ENCODE results near the gene ZBTB11. TPM values are rescaled to one million over a fixed set of nuclear protein-coding genes. Genes with fewer than 3 reads are reported as not detected.

Gene ZBTB11
- total and polyA plus RNA-seq, 9 of the 15 experiments (the other 6 are each of a cell fraction or from before 2014, with no cell fraction given) = 6.2 to 31.9 (median 21.4) TPM

DNA sequence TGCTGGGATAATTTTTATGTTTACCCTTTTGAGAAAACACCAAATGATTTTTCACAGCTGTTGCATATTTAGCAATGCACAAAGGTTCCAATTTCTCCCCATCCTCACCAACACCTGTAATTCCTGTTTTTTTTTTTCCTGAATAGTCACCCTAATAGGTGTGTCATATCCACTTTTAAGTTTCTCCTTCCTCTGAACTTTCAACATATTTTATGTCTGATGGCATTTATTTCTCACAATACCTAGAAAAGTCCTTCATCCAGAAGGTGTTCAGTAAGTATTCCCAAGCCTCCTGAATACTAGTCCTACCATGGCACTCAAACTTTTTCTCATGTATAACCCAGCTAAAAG, 8.1 kb upstream of the ZBTB11 start:
- in situ Hi-C loops (cut with MboI) = loop anchor here (10.0 kb wide), 1 partner anchor 110 kb away; the partner anchor contains the start of gene PCNP
- H3K4me3 ChIP-seq = peak overlapping the region; percentile 86
- no peak for FAIRE-seq
- peak overlapping the region; percentile 98 for H3K27ac ChIP-seq (ENCODE audit: extremely low read depth, low read depth, low read length)
- peak overlapping the region; percentile 99 for H3K4me2 ChIP-seq (ENCODE audit: insufficient read depth, low read length)
- peaks cover 7% of the 10 kb centered on the region; the same call in 1 of the 2 replicates for H4K20me1 ChIP-seq (replicated peaks; ENCODE audit: control insufficient read depth, insufficient read depth, low read length)
- no peak for DNase-seq (ENCODE audit: extremely low read depth in 1 of 4, low spot score in 3 of 4)
- H3K79me2 ChIP-seq (ENCODE audit: control insufficient read depth, insufficient read depth, low read length) = peaks cover 73% of the 10 kb centered on the region
- H2AFZ ChIP-seq (ENCODE audit: low read depth, low read length) = no peak overlapping the region
- no peaks in the 10 kb centered on the region for H3K9me3 ChIP-seq (replicated peaks; ENCODE audit: control insufficient read depth, insufficient read depth, low read depth, low read length)
- peaks cover 0 to 3% of the 10 kb centered on the region in 2 experiments; a peak in 3 of 5 replicates for H3K4me1 ChIP-seq (replicated peaks in 1 of 2; ENCODE audit: control insufficient read depth in 2 of 2, insufficient read depth in 2 of 2, low read length in 2 of 2)
- H3K9me1 ChIP-seq (ENCODE audit: control insufficient read depth, insufficient read depth, low read length) = no peaks in the 10 kb centered on the region
- TF ChIP-seq, protein P1, sequence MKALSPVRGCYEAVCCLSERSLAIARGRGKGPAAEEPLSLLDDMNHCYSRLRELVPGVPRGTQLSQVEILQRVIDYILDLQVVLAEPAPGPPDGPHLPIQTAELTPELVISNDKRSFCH (CRISPR knock-in tag; IDR thresholded peaks at IDR 0.05) = no peak
- TF ChIP-seq, protein P1 (tag; IDR thresholded peaks at IDR 0.05) = no peak
- TF ChIP-seq RBFOX2 (IDR thresholded peaks at IDR 0.05; ENCODE audit: low read depth, low read length) (peak; percentile 52), MLLT1 (IDR thresholded peaks at IDR 0.05) (0 out of 4 replicates have a peak, but pooled peaks of 1 of the 2 experiments have one; percentile 19)
- CTCF ChIA-PET (ENCODE audit: low intra/inter-chr PET ratio) = interaction anchor here (0.7 kb wide), 1 partner anchor 291 kb away, joined by 3 read pairs; no protein-coding TSS in a partner anchor
- intact Hi-C loops (cut with micrococcal nuclease) = loop anchor here (10.0 kb wide), 1 partner anchor 1280 kb away; the partner anchor contains the start of genes LNP1 and TOMM70
- ATAC-seq = no peak
- BruUV-seq (replicated peaks) = no TSS peak
- H3K27me3 ChIP-seq (ENCODE audit: control insufficient read depth in 2 of 2, insufficient read depth in 2 of 2, low read length in 2 of 2) = no peaks in the 10 kb centered on the region
- peak overlapping the region; percentile 93 to 100 for H3K9ac ChIP-seq (ENCODE audit: insufficient read depth in 1 of 2, low read depth in 2 of 2, low read length in 2 of 2)
- H3K36me3 ChIP-seq (ENCODE audit: control insufficient read depth, insufficient read depth, low read length) = peaks cover 61% of the 10 kb centered on the region
- POLR2A ChIA-PET = interaction anchor here (0.6 to 4.6 kb wide), 6 partner anchors 8 to 310 kb away, joined by 3 to 70 read pairs (median 4); partner anchors contain the start of genes PCNP, SENP7 and ZBTB11

Data from K562 (cell line).